Naive B cell (primary cell): ENCODE data around the gene KLHL8. TPM values are rescaled to one million over a fixed set of nuclear protein-coding genes. Genes with fewer than 3 reads are reported as not detected.
A peak's percentile ranks its signal among the peaks of the same experiment; 100 is the strongest.

ENCODE experiments used
- ATAC-seq, 2 donors: fragments of 150-1000 bp; cut with Tn5 transposase; 2 replicates each; pipeline ENCODE4 v1.10.0; 2021; ENCODE audit warnings: low read depth in 2 of 2, mild to moderate bottlenecking in 2 of 2, moderate library complexity in 2 of 2
- DNase-seq: peaks from one replicate; pipeline ENCODE4 v3.0.0; 2022
- H3K27ac Mint-ChIP-seq, 6 donors: one replicate each; pipeline ENCODE4 v1.8.0; 2020 to 2022; ENCODE audit warnings: mild to moderate bottlenecking in 6 of 6, mixed read lengths in 6 of 6, moderate library complexity in 5 of 6, inconsistent platforms in 2 of 6
- H3K27me3 Mint-ChIP-seq, 3 donors: one replicate each; pipeline ENCODE4 v1.8.0; 2021 to 2022; ENCODE audit warnings: mixed read lengths in 3 of 3, mild to moderate bottlenecking in 1 of 3
- H3K36me3 Mint-ChIP-seq, 2 donors: one replicate each; pipeline ENCODE4 v1.8.0; 2020 to 2022; ENCODE audit warnings: mixed read lengths in 2 of 2, inconsistent platforms in 1 of 2, mild to moderate bottlenecking in 1 of 2
- H3K4me1 Mint-ChIP-seq, 3 donors: one replicate each; pipeline ENCODE4 v1.8.0; 2020 to 2022; ENCODE audit warnings: mixed read lengths in 3 of 3, inconsistent platforms in 1 of 3, mild to moderate bottlenecking in 1 of 3, moderate library complexity in 1 of 3
- H3K4me3 Mint-ChIP-seq, 8 donors: one replicate each; pipeline ENCODE4 v1.8.0; 2020 to 2022; ENCODE audit warnings: mild to moderate bottlenecking in 8 of 8, mixed read lengths in 8 of 8, moderate library complexity in 8 of 8, inconsistent platforms in 2 of 8
- H3K9me3 Mint-ChIP-seq, 7 donors: one replicate each; pipeline ENCODE4 v1.8.0; 2020 to 2022; ENCODE audit warnings: mixed read lengths in 7 of 7, mild to moderate bottlenecking in 5 of 7, inconsistent platforms in 2 of 7, moderate library complexity in 1 of 7
- polyA plus RNA-seq, 6 donors: library from polyadenylated mRNA; unstranded; fragments of 300-500 nt; fragmentation: Illumina TruSeq; gene quantifications; one replicate each; pipeline ENCODE4 v1.2.3, GENCODE V29; 2021; ENCODE audit warnings: low read depth in 6 of 6

The KLHL8 gene
- polyA plus RNA-seq, 6 donors from 2014 or later = 15.8 to 17.5 (median 16.3) TPM

DNA sequence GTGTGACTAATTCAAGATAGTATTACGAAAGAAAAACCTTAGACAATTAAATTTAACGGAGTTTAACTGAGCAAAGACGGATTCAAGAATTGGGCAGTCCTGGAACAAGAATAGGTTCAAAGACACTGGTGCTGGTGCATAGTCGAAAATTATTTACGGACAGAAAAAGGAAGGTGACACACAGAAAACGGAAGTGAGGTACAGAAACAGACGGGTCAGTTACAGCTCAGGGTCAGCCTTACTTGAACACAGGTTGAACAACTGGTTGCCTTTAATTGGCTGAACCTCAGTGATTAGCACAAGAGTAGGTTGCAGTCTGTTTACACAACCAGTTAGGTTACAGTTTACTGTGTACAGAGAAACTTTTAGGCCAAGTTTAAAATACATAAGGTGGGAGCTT, 31.5 kb downstream of the KLHL8 start:
- no peak for DNase-seq
- Mint-ChIP-seq H3K9me3 (peaks cover 0 to 2% (median 0%) of the 10 kb centered on the region in 7 donors), H3K27ac (peak overlapping the region in 1 of 6 donors; percentile 35), H3K4me3 (no peak overlapping the region), H3K27me3 (no peaks in the 10 kb centered on the region), H3K4me1 (peaks cover 0 to 3% (median 0%) of the 10 kb centered on the region in 3 donors), H3K36me3 (peaks cover 0 to 4% of the 10 kb centered on the region in 2 donors)
- no peak for ATAC-seq

DNA sequence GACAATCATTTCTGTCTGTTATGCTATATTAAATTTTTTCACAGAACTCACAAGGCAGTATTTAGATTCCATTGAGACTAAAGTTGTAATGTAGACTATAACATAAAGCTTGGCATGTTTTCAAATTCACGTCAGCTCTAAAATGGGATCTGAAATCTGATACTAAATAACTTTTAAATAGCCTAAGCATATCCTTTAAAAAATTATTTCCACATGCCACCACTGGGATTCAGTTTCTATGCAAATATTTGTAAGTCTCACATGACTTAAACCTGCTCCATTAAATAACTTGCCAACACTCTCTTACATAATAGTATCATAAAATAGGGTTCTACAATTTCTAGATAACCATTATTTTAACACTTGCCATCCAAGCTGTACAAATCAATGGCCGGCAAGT, 32.4 kb downstream of the KLHL8 start:
- ATAC-seq (no peak), DNase-seq (no peak)
- Mint-ChIP-seq H3K27me3 (no peaks in the 10 kb centered on the region), H3K9me3 (peaks cover 0 to 2% (median 0%) of the 10 kb centered on the region in 7 donors), H3K36me3 (peaks cover 0 to 4% of the 10 kb centered on the region in 2 donors), H3K27ac (no peak overlapping the region), H3K4me1 (no peaks in the 10 kb centered on the region), H3K4me3 (no peak overlapping the region)

- H3K4me3 Mint-ChIP-seq = no peak overlapping the region
- ATAC-seq (no peak), DNase-seq (no peak)
- H3K9me3 Mint-ChIP-seq = peaks cover 0 to 2% (median 0%) of the 10 kb centered on the region in 7 donors
- H3K4me1 Mint-ChIP-seq = no peaks in the 10 kb centered on the region
- H3K36me3 Mint-ChIP-seq = peaks cover 0 to 8% of the 10 kb centered on the region in 2 donors
- no peak overlapping the region for H3K27ac Mint-ChIP-seq
- no peaks in the 10 kb centered on the region for H3K27me3 Mint-ChIP-seq
These were observed 35.1 kb downstream of the KLHL8 start for GRCh38 chr4:87185146-87185870.

DNA sequence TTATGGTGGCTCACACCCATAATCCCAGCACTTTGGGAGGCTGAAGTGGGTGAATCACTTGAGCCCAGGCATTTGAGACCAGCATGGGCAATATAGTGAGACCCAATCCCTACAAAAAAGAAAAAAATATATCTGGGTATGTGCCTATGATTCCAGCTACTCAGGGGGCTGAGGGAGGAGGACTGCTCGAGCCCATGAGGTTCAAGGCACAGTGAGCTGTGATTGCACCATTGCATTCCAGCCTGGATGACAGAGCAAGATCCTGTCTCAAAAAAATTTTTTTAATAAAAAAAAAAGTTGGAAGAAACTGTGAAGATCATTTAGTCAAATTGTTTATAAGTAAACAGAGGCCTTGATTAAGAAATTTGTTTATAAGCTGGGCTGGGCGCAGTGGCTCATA, 39.7 kb downstream of the KLHL8 start:
- H3K9me3 Mint-ChIP-seq = no peaks in the 10 kb centered on the region
- no peak overlapping the region for H3K4me3 Mint-ChIP-seq
- DNase-seq (no peak), ATAC-seq (no peak)
- H3K27ac Mint-ChIP-seq = no peak overlapping the region
- H3K4me1 Mint-ChIP-seq = no peaks in the 10 kb centered on the region
- no peaks in the 10 kb centered on the region for H3K27me3 Mint-ChIP-seq
- peaks cover 7 to 14% of the 10 kb centered on the region in 2 donors for H3K36me3 Mint-ChIP-seq

GRCh38 chr4:87179751-87180150, 40.7 kb downstream of the KLHL8 start:
- Mint-ChIP-seq H3K27me3 (no peaks in the 10 kb centered on the region), H3K4me1 (no peaks in the 10 kb centered on the region), H3K9me3 (no peaks in the 10 kb centered on the region), H3K4me3 (no peak overlapping the region), H3K36me3 (peaks cover 8 to 24% of the 10 kb centered on the region in 2 donors), H3K27ac (no peak overlapping the region)
- ATAC-seq (no peak), DNase-seq (no peak)

GRCh38 chr4:87174672-87175071, 45.7 kb downstream of the KLHL8 start:
- Mint-ChIP-seq H3K27me3 (no peaks in the 10 kb centered on the region), H3K4me1 (no peaks in the 10 kb centered on the region), H3K27ac (no peak overlapping the region), H3K9me3 (no peaks in the 10 kb centered on the region), H3K36me3 (peaks cover 13 to 23% of the 10 kb centered on the region in 2 donors), H3K4me3 (no peak overlapping the region)
- no peak for DNase-seq
- no peak for ATAC-seq

DNA sequence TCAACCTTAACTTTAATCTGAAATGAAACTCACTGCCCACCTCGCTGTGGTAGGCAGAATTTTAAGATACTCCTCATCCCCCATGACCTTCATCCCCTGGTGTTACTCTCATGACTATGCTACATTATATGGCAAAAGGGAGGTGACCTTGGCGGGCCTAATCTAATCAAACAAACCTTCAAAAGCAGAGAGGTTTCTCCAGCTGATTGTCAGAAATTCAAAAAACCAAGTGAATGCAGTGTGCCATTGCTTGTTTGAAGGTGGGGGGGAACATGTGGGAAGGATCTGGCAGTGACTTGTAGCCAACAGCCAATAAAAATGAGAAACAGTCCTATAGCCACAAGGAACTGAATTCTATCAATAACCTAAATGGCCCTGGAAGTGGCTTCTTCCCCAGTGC, 48.5 kb downstream of the KLHL8 start:
- DNase-seq (no peak), ATAC-seq (no peak)

GRCh38 chr4:87166296-87166854, 54.0 kb downstream of the KLHL8 start:
- H3K27ac Mint-ChIP-seq = peak overlapping the region in 1 of 6 donors; percentile 14
- DNase-seq = no peak
- H3K36me3 Mint-ChIP-seq = peaks cover 5 to 7% of the 10 kb centered on the region in 2 donors
- no peak for ATAC-seq
- peak overlapping the region in 1 of 8 donors; percentile 66 for H3K4me3 Mint-ChIP-seq
- no peaks in the 10 kb centered on the region for H3K9me3 Mint-ChIP-seq
- no peaks in the 10 kb centered on the region for H3K4me1 Mint-ChIP-seq
- no peaks in the 10 kb centered on the region for H3K27me3 Mint-ChIP-seq

More for the DNA sequence above, 48.5 kb downstream of the KLHL8 start:
- Mint-ChIP-seq H3K36me3 (peaks cover 13 to 22% of the 10 kb centered on the region in 2 donors), H3K4me1 (no peaks in the 10 kb centered on the region), H3K27ac (peak overlapping the region in 2 of 6 donors; percentile 16 to 40), H3K4me3 (no peak overlapping the region), H3K9me3 (no peaks in the 10 kb centered on the region), H3K27me3 (no peaks in the 10 kb centered on the region)

DNA sequence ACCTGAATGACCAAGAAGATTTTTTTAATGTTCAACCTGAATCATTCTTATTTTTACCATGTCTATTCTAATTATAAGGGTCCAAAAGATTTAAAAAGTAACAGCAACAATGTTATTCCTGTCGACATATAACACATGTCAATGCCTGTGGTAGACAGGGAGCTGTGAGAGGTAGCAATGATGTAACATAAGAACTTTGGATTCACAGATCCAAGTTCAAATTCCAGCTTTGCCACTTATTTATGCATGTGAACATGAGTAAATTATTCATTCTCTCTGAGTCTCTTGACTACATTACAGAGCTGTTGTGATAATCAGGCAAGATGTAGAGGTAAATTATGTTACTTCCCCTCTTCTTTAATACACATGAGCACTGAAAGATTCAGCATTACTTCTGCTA, 54.5 kb downstream of the KLHL8 start:
- Mint-ChIP-seq H3K27me3 (no peaks in the 10 kb centered on the region), H3K27ac (peak overlapping the region in 1 of 6 donors; percentile 14), H3K4me1 (no peaks in the 10 kb centered on the region), H3K36me3 (peaks cover 5 to 7% of the 10 kb centered on the region in 2 donors), H3K4me3 (no peak overlapping the region), H3K9me3 (no peaks in the 10 kb centered on the region)
- DNase-seq (no peak), ATAC-seq (no peak)

DNA sequence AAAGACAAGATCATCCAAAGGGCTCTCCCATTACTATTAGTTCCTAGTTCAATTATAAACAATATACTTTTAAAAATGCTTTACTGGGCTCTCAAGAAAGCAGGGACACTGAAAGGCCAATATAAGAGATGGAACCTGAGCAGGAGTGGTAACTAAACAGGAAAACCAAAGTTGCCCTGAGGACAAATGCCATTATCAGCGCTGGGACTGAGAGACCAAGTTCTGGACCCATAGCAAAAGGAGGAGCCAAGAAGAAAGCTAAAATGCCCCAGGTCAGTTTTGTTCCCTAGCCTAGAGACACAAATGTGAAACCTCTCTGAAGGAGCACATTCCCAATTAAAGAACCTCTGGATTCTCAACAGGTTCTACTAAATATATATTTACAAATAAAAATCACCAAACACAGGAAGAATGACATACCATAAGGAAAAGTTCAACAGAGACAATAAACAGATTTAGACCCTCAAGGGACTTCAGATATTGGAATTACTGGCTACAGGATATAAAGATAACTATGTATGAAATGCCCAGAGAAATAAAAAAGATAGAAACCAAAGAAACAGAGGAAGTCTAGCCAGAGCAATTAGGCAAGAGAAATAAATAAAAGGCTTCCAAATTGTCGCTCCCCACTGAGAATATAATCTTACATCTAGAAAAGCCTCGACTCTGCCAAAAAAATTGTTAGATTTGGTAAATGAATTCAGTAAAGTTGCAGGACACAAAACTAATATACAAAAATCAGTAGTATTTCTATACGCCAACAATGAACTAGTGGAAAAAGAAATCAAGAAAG, 67.1 kb downstream of the KLHL8 start:
- H3K4me3 Mint-ChIP-seq = no peak overlapping the region
- H3K27ac Mint-ChIP-seq = peak overlapping the region in 1 of 6 donors; percentile 37

GRCh38 chr4:87152310-87153041, 67.9 kb downstream of the KLHL8 start:
- H3K36me3 Mint-ChIP-seq = no peaks in the 10 kb centered on the region
- no peak overlapping the region for H3K4me3 Mint-ChIP-seq
- ATAC-seq (no peak), DNase-seq (no peak)
- no peaks in the 10 kb centered on the region for H3K27me3 Mint-ChIP-seq
- peak overlapping the region in 1 of 6 donors; percentile 37 for H3K27ac Mint-ChIP-seq
- no peaks in the 10 kb centered on the region for H3K9me3 Mint-ChIP-seq
- H3K4me1 Mint-ChIP-seq = no peaks in the 10 kb centered on the region

More for the DNA sequence above, 67.1 kb downstream of the KLHL8 start:
- Mint-ChIP-seq H3K9me3 (no peaks in the 10 kb centered on the region), H3K4me1 (no peaks in the 10 kb centered on the region), H3K27me3 (no peaks in the 10 kb centered on the region), H3K36me3 (no peaks in the 10 kb centered on the region)
- DNase-seq (no peak), ATAC-seq (no peak)

DNA sequence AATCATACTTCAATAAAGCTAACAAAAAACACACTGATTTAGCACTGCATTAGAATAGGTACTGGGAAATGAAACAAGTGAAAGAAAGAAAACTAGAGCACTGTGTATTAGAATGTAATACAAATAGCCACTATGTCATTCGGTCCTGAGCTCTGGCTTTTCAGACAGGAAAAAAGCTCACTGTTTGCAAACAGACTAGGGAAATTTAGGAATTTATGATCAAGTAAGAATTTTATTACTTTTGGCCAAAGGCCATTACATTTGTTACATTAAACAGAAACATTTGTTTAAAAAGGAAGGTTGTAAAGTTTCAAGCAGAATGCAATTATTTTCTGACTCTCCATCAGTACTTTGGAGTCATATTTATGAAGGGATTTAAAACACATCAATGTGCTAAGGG, 68.7 kb downstream of the KLHL8 start:
- no peak for DNase-seq
- Mint-ChIP-seq H3K27me3 (no peaks in the 10 kb centered on the region), H3K4me1 (no peaks in the 10 kb centered on the region), H3K9me3 (no peaks in the 10 kb centered on the region), H3K36me3 (no peaks in the 10 kb centered on the region), H3K27ac (no peak overlapping the region), H3K4me3 (no peak overlapping the region)
- no peak for ATAC-seq

DNA sequence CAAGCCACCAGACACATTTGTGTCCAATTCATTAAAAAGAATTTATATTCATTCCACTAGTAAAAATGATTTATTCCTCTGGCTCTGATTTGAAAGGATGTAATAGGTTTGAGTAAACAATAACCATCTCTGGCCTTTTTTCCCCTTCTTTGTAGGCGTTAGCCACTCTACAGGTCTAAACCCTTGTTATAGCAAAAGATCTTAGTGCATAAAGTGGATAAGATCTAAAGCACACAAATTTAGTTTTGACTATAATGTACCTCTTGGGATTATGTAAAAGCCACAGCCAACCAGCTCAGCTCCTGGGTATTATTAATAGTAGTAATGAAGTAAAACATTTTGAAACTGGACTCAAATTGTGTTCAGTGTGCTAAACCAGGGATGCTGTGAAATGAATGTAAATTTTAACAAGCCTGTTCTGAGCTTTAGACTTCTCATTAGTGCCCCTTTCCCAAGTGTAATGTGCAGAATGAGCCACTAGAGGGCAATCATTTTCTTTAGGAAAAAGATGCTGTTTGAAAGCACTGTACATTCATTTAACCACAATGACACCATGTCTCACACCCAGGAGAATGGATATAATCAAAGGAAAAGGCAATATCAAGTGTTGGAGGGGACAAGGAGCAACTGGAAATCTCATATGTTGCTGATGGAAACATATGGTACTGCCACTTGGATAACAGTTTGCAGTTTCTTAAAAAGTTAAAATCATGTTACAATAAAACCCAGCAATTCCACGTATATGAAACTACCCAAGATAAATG, 69.7 kb downstream of the KLHL8 start:
- Mint-ChIP-seq H3K4me3 (no peak overlapping the region), H3K9me3 (no peaks in the 10 kb centered on the region), H3K27me3 (no peaks in the 10 kb centered on the region), H3K27ac (peak overlapping the region in 1 of 6 donors; percentile 26), H3K4me1 (no peaks in the 10 kb centered on the region), H3K36me3 (no peaks in the 10 kb centered on the region)
- DNase-seq (peak; percentile 54), ATAC-seq (peak; percentile 51 to 64)
